Measurements from ENCODE around the gene EVC. TPM values are rescaled to one million over a fixed set of nuclear protein-coding genes. Genes with fewer than 3 reads are reported as not detected.

EVC gene
- total and polyA plus RNA-seq, 2 of the 8 experiments (the other 6 are each of a cell fraction or from before 2014, with no cell fraction given), result 2.6 to 9.8 TPM

DNA sequence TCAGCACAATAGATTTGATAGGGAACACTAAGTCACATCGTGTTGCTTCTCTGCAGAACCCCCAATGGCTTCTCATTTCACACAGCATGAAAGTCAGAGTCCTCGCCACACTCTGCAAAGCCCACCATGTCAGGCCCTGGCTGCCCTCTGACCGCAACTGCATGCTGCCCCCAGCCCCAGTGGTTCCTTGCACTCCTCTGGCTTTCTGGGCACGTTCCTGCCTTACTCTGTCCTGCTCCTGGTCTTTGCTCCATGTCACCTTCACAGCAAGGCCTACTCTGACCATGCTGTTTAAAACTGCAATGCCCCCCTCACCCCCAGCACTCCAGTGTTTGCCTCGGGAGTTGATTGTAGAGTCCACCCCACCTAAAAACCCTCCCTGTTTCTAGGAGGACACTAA lies 78.1 kb downstream of the EVC start:
- H2BK20ac ChIP-seq (ENCODE audit: low read length), result no peak overlapping the region
- no peaks in the 10 kb centered on the region for H3K27me3 ChIP-seq (replicated peaks in 1 of 4; ENCODE audit: control insufficient read depth in 3 of 4, extremely low read depth in 1 of 4, insufficient read depth in 3 of 4, low read length in 3 of 4)
- no peak overlapping the region for H2AK5ac ChIP-seq (ENCODE audit: low read depth, low read length)
- peak in 1 of 2 experiments; percentile 31 for DNase-seq (ENCODE audit: low read depth in 1 of 2, low spot score in 2 of 2)
- no peak overlapping the region for H3K27ac ChIP-seq (ENCODE audit: low read depth, low read length)
- H4K91ac ChIP-seq (replicated peaks; ENCODE audit: insufficient read length, low read length), result no peak overlapping the region
- no peak overlapping the region for H3K23ac ChIP-seq (ENCODE audit: insufficient read length)
- H2BK5ac ChIP-seq (ENCODE audit: low read depth, low read length), result no peak overlapping the region
- H2BK12ac ChIP-seq (ENCODE audit: low read depth, low read length), result no peak overlapping the region
- no peaks in the 10 kb centered on the region for H3K79me1 ChIP-seq (ENCODE audit: low read depth, low read length)
- 92% methylated on average over 5 of the region's 5 CpGs; no CpG with 5 or more reads in 1 of the 2 experiments for WGBS, 2 experiments (ENCODE audit: extremely low coverage in 1 of 2, insufficient coverage in 1 of 2, insufficient read length in 1 of 2, insufficient replicate concordance in 2 of 2, low coverage in 1 of 2, low lambda C conversion rate in 2 of 2, missing lambda C conversion rate in 1 of 2)
- H4K20me1 ChIP-seq (replicated peaks in 1 of 2; ENCODE audit: control insufficient read depth in 1 of 2, insufficient read depth in 2 of 2, low read length in 2 of 2), result no peaks in the 10 kb centered on the region
- H3K14ac ChIP-seq (ENCODE audit: insufficient read length), result no peak overlapping the region
- H3K4ac ChIP-seq (replicated peaks; ENCODE audit: insufficient read length, low read depth, low read length), result no peak overlapping the region
- no peak overlapping the region for H3K4me3 ChIP-seq (ENCODE audit: extremely low read depth in 1 of 4, insufficient read depth in 2 of 4, low read depth in 3 of 4, low read length in 4 of 4)
- no peak overlapping the region for H3K4me2 ChIP-seq (ENCODE audit: insufficient read depth in 1 of 2, low read depth in 2 of 2, low read length in 2 of 2)
- H2AFZ ChIP-seq (ENCODE audit: low read length), result no peak overlapping the region
- no peak overlapping the region for H2BK120ac ChIP-seq (replicated peaks; ENCODE audit: low read depth, low read length)
- CTCF ChIA-PET (ENCODE audit: partially characterized antibody), result interaction anchor here (0.8 to 2.3 kb wide), 6 partner anchors 9 to 796 kb away, joined by 3 to 17 read pairs (median 4); no protein-coding TSS in a partner anchor
- POLR2A ChIA-PET (ENCODE audit: partially characterized antibody), result no interaction called here
- peaks cover 0 to 4% (median 4%) of the 10 kb centered on the region in 4 experiments; a peak in 5 of 8 replicates for H3K36me3 ChIP-seq (ENCODE audit: control insufficient read depth in 2 of 4, insufficient read depth in 4 of 4, low read length in 3 of 4)
- no peaks in the 10 kb centered on the region for H3K79me2 ChIP-seq (ENCODE audit: control insufficient read depth in 1 of 2, insufficient read depth in 2 of 2, low read length in 2 of 2)
- H3K9me3 ChIP-seq (ENCODE audit: insufficient read depth in 2 of 2, low read depth in 1 of 2, low read length in 1 of 2), result no peaks in the 10 kb centered on the region
- no peak overlapping the region for H4K8ac ChIP-seq (ENCODE audit: extremely low read depth, insufficient read depth, low read length)
- H2BK15ac ChIP-seq (ENCODE audit: low read length), result no peak overlapping the region
- H3K4me1 ChIP-seq (replicated peaks in 1 of 4; ENCODE audit: control insufficient read depth in 3 of 4, insufficient read depth in 4 of 4, low read length in 3 of 4), result peaks cover 0 to 2% (median 1%) of the 10 kb centered on the region in 4 experiments; a peak in 1 of 7 replicates
- no peak overlapping the region for H4K5ac ChIP-seq (ENCODE audit: insufficient read length, low read depth, low read length)
- no peak overlapping the region for H3K18ac ChIP-seq (ENCODE audit: extremely low read depth, low read length)
- no peak overlapping the region for H3K9ac ChIP-seq (replicated peaks in 1 of 4; ENCODE audit: extremely low read depth in 1 of 4, low read depth in 3 of 4, low read length in 3 of 4)
- H3K56ac ChIP-seq (replicated peaks; ENCODE audit: insufficient read length, low read depth, low read length), result no peak overlapping the region
- no peak for FAIRE-seq
- no peaks in the 10 kb centered on the region for H3K23me2 ChIP-seq (ENCODE audit: low read depth, low read length)
- TF ChIP-seq JUN (IDR thresholded peaks at IDR 0.05; ENCODE audit: low read depth, low read length) (no peak), MAFK (IDR thresholded peaks at IDR 0.05; ENCODE audit: low read depth, low read length) (no peak), SP4 (IDR thresholded peaks at IDR 0.05; ENCODE audit: low read length) (no peak), TAF7 (optimal IDR thresholded peaks at IDR 0.05; ENCODE audit: borderline replicate concordance, low read depth, low read length) (no peak), SP2 (IDR thresholded peaks at IDR 0.05; ENCODE audit: low read length) (no peak), SUZ12 (IDR thresholded peaks at IDR 0.05; ENCODE audit: low read length) (no peak), NANOG (IDR thresholded peaks at IDR 0.05; ENCODE audit: insufficient read depth, low read depth, low read length, poor library complexity, severe bottlenecking) (no peak), PHF8 (conservative IDR thresholded peaks at IDR 0.05; ENCODE audit: low read depth, low read length) (no peak), FOSL1 (IDR thresholded peaks at IDR 0.05; ENCODE audit: insufficient read depth, low read depth, low read length) (no peak), TEAD4 (IDR thresholded peaks at IDR 0.05; ENCODE audit: low read depth, low read length) (no peak), BACH1 (IDR thresholded peaks at IDR 0.05; ENCODE audit: low read length) (no peak), RAD21 (IDR thresholded peaks at IDR 0.05 in 1 of 2, conservative IDR thresholded peaks at IDR 0.05 in 1 of 2; ENCODE audit: low read depth in 2 of 2, low read length in 2 of 2) (no peak), HDAC6 (IDR thresholded peaks at IDR 0.05; ENCODE audit: low read depth, low read length) (no peak), SRF (IDR thresholded peaks at IDR 0.05; ENCODE audit: low read depth, low read length) (no peak), CEBPB (IDR thresholded peaks at IDR 0.05; ENCODE audit: low read depth, low read length) (no peak)

Measured in H1 (cell line).